ENCODE results near the gene GPX2. TPM values are rescaled to one million over a fixed set of nuclear protein-coding genes. Genes with fewer than 3 reads are reported as not detected.

Gene GPX2
- total and polyA plus RNA-seq, 2 donors (not counting 3 experiments of a cell fraction or from before 2014, with no cell fraction given): not detected

GRCh38 chr14:64953310-64953654, 10.7 kb upstream of the GPX2 start:
- TF ChIP-seq MYC (IDR thresholded peaks at IDR 0.05; ENCODE audit: low read depth, low read length): no peak
- no peak for TF ChIP-seq POLR2AphosphoS5 (IDR thresholded peaks at IDR 0.05; ENCODE audit: insufficient read depth, low read depth, low read length)
- no peaks in the 10 kb centered on the region for H4K20me1 ChIP-seq (replicated peaks; ENCODE audit: control insufficient read depth, extremely low read depth, insufficient read depth, low read length)
- H3K79me2 ChIP-seq (ENCODE audit: control insufficient read depth, insufficient read depth, low read length): no peaks in the 10 kb centered on the region
- H3K9me1 ChIP-seq (replicated peaks; ENCODE audit: control insufficient read depth, extremely low read depth, insufficient read depth, low read length): no peaks in the 10 kb centered on the region
- no peak overlapping the region for H2AFZ ChIP-seq (ENCODE audit: low read depth, low read length)
- no peak overlapping the region for H3K27ac ChIP-seq (ENCODE audit: insufficient read depth, low read depth, low read length)
- H3K27me3 ChIP-seq (ENCODE audit: control insufficient read depth in 2 of 2, insufficient read depth in 2 of 2, low read length in 2 of 2): no peaks in the 10 kb centered on the region
- no peak overlapping the region for H3K4me2 ChIP-seq (ENCODE audit: insufficient read depth, low read length)
- H3K4me3 ChIP-seq (replicated peaks in 1 of 3; ENCODE audit: insufficient read depth in 1 of 3, low read depth in 1 of 3, low read length in 3 of 3): no peak overlapping the region
- H3K9ac ChIP-seq (replicated peaks; ENCODE audit: extremely low read depth, insufficient read depth, low read length): no peak overlapping the region
- ChIA-PET POLR2A (interaction anchor here (1.1 kb wide), 1 partner anchor 34 kb away, joined by 3 read pairs; no protein-coding TSS in a partner anchor), CTCF (interaction anchor here (1.2 to 1.6 kb wide), 3 partner anchors 12 to 66 kb away, joined by 3 to 6 read pairs (median 5); no protein-coding TSS in a partner anchor)
- DNase-seq (ENCODE audit: low read depth, low spot score) (no peak), FAIRE-seq (no peak)
- H3K4me1 ChIP-seq (ENCODE audit: control insufficient read depth, extremely low read depth, insufficient read depth, low read length): no peaks in the 10 kb centered on the region
- H3K36me3 ChIP-seq (ENCODE audit: control insufficient read depth in 2 of 2, extremely low read depth in 1 of 2, insufficient read depth in 2 of 2, low read length in 2 of 2): peaks cover 0 to 22% of the 10 kb centered on the region in 2 experiments
- no peaks in the 10 kb centered on the region for H3K9me3 ChIP-seq (replicated peaks; ENCODE audit: control insufficient read depth, insufficient read depth, low read length)
- no TSS peak for BruUV-seq (replicated peaks)
- intact Hi-C loops (cut with micrococcal nuclease) (no loop called here), dilution Hi-C loops (cut with MboI; ENCODE audit: extremely low pct_ligation_motif_present, low sequenced_read_pairs) (no loop called here)

- Histone ChIP-seq H3K4me1 (ENCODE audit: control insufficient read depth, extremely low read depth, insufficient read depth, low read length) (no peaks in the 10 kb centered on the region), H3K27ac (ENCODE audit: insufficient read depth, low read depth, low read length) (no peak overlapping the region), H3K79me2 (ENCODE audit: control insufficient read depth, insufficient read depth, low read length) (no peaks in the 10 kb centered on the region), H3K4me3 (replicated peaks in 1 of 3; ENCODE audit: insufficient read depth in 1 of 3, low read depth in 1 of 3, low read length in 3 of 3) (no peak overlapping the region), H3K9ac (replicated peaks; ENCODE audit: extremely low read depth, insufficient read depth, low read length) (no peak overlapping the region), H3K9me3 (replicated peaks; ENCODE audit: control insufficient read depth, insufficient read depth, low read length) (no peaks in the 10 kb centered on the region), H3K36me3 (ENCODE audit: control insufficient read depth in 2 of 2, extremely low read depth in 1 of 2, insufficient read depth in 2 of 2, low read length in 2 of 2) (peaks cover 0 to 23% of the 10 kb centered on the region in 2 experiments), H2AFZ (ENCODE audit: low read depth, low read length) (no peak overlapping the region), H3K27me3 (ENCODE audit: control insufficient read depth in 2 of 2, insufficient read depth in 2 of 2, low read length in 2 of 2) (no peaks in the 10 kb centered on the region), H4K20me1 (replicated peaks; ENCODE audit: control insufficient read depth, extremely low read depth, insufficient read depth, low read length) (no peaks in the 10 kb centered on the region), H3K4me2 (ENCODE audit: insufficient read depth, low read length) (no peak overlapping the region), H3K9me1 (replicated peaks; ENCODE audit: control insufficient read depth, extremely low read depth, insufficient read depth, low read length) (no peaks in the 10 kb centered on the region)
- DNase-seq (ENCODE audit: low read depth, low spot score): no peak
- TF ChIP-seq JUN (IDR thresholded peaks at IDR 0.05; ENCODE audit: borderline replicate concordance, insufficient read depth, insufficient read length, low read depth) (no peak), MYC (IDR thresholded peaks at IDR 0.05; ENCODE audit: low read depth, low read length) (no peak), POLR2AphosphoS5 (IDR thresholded peaks at IDR 0.05; ENCODE audit: insufficient read depth, low read depth, low read length) (no peak), MAX (IDR thresholded peaks at IDR 0.05; ENCODE audit: insufficient read depth, insufficient read length) (no peak), FOS (IDR thresholded peaks at IDR 0.05; ENCODE audit: borderline replicate concordance, insufficient read depth, low read length) (no peak), POLR2A (IDR thresholded peaks at IDR 0.05; ENCODE audit: low read depth, low read length) (no peak)
- dilution Hi-C loops (cut with MboI; ENCODE audit: extremely low pct_ligation_motif_present, low sequenced_read_pairs) (no loop called here), intact Hi-C loops (cut with micrococcal nuclease) (no loop called here)
- POLR2A ChIA-PET: interaction anchor here (1.1 kb wide), 1 partner anchor 34 kb away, joined by 3 read pairs; no protein-coding TSS in a partner anchor
- no peak for FAIRE-seq
- CTCF ChIA-PET: interaction anchor here (1.2 to 1.6 kb wide), 4 partner anchors 13 to 67 kb away, joined by 3 to 6 read pairs (median 4); no protein-coding TSS in a partner anchor
- BruUV-seq (replicated peaks): no TSS peak
Measured at GRCh38 chr14:64952598-64953309, 10.2 kb upstream of the GPX2 start.
